Measurements from ENCODE around the gene TCHHL1.

TCHHL1 gene

DNA sequence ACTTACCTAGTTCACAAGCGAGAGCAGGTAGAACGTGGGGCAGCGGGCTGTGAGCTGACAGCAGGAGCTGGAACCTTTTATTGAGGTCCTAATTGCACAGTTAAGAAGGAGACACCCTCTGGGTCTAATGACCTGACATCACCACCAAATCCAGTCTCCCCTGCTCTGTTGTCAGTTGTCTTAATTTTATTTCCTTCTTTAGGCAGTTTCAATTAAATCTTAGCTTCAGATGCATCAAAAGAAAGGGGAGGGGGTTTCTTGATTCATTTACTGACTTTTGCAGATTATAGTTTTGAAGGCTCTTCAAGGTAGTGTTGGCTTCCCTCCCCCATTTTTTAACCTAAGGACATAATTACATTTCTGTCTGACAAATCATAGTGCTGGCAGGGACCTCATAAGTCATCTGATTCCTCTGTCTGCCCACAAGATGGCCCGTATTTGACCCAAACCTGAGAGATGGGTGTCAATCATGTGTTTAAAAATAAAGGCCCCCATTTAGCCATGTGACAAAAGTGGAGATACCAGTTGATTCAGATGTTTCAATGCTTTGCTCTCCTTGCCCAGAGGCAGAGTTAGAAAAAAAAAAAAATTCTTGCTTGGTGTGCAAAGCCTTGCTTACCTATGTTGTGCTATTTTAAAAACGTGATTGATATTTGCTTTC is at the start of gene TCHHL1:
TCHHL1 (minus strand) TSS at position 51 of the 661 bp plus-strand sequence. CDS start 921 bp downstream, outside the sequence.
- Mint-ChIP-seq H3K27me3 (peaks cover 9% of the 10 kb centered on the region), H3K4me3 (no peak within 1 kb of the TSS), H3K9me3 (peaks cover 2% of the 10 kb centered on the region), H3K36me3 (peaks cover 1% of the 10 kb centered on the region), H3K27ac (no peak within 1 kb of the TSS), H3K4me1 (no peaks in the 10 kb centered on the region)
- DNase-seq, result no peak
- CTCF ChIA-PET, result interaction anchor here (0.6 kb wide), 1 partner anchor 8 kb away, joined by 3 read pairs; no protein-coding TSS in a partner anchor

DNA sequence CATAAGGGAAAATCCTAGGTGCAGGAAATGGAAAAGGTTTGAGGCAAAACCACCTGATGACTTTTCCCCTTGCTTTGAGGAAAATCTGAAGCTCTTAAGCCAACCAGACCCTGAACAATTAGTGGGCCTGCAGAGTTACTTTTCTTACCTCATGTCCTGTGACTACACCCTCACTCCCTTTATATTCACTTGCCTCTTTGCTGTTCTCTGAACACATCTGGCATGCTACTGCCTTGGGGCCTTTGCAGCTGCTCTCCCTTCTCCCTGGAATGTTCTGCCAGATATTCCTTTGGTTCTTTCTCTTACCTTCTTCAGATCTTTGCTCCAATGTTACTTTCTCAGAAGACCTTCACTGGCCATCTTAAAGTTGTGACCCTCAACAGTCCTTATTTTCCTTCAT is 48.4 kb upstream of the TCHHL1 start:
- CTCF ChIA-PET, result interaction anchor here (1.8 to 2.0 kb wide), 2 partner anchors 48 to 84 kb away, joined by 6 to 8 read pairs; no protein-coding TSS in a partner anchor
- H3K27me3 Mint-ChIP-seq, result peaks cover 20% of the 10 kb centered on the region
- no peaks in the 10 kb centered on the region for H3K36me3 Mint-ChIP-seq
- H3K27ac Mint-ChIP-seq, result no peak overlapping the region
- no peak overlapping the region for H3K4me3 Mint-ChIP-seq
- no peaks in the 10 kb centered on the region for H3K4me1 Mint-ChIP-seq
- no peak for DNase-seq
- H3K9me3 Mint-ChIP-seq, result no peaks in the 10 kb centered on the region

DNA sequence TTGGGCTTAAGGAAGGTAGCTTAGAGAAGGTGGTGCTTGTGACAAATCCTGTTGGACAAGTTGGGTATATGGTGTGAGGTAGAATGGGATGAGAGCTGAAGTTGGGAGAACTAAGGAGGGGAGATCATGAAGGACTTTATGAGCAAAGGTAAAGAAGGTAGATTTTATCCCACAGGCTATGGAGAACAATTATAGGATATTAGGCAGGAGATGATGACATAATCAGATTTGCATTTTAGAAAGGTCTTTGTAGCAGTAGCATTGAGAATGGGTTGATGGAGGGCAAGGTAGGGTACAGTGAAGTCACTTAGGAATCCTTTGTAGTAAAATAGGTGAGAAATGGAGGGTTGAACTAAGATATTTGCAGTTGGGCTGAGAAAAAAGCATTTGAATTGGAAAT is 41.3 kb upstream of the TCHHL1 start:
- Mint-ChIP-seq H3K27me3 (peaks cover 44% of the 10 kb centered on the region), H3K9me3 (no peaks in the 10 kb centered on the region), H3K4me1 (peaks cover 5% of the 10 kb centered on the region), H3K27ac (no peak overlapping the region), H3K4me3 (no peak overlapping the region), H3K36me3 (no peaks in the 10 kb centered on the region)
- CTCF ChIA-PET, result no interaction called here
- DNase-seq, result no peak

DNA sequence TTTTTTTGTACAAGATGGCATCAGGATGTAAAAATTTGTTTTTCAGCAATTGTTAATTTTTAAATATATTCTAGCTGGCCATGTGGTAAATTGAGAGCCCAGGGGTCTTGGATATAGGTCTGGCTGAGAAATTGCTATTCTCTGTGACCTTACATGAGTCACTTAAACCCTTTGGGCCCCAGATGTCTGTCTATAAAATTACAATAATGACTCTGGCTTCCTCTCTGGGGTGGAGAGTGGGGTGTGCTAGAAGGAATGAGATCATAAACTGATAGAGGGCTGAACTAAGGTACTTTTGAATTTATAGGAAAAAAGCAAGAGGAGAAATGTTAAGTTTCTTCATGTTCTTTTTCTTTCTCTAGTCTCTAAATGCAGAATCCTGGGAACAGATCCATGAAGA is 38.8 kb upstream of the TCHHL1 start:
- H3K9me3 Mint-ChIP-seq, result no peaks in the 10 kb centered on the region
- peaks cover 57% of the 10 kb centered on the region for H3K27me3 Mint-ChIP-seq
- DNase-seq, result no peak
- no peak overlapping the region for H3K4me3 Mint-ChIP-seq
- no peak overlapping the region for H3K27ac Mint-ChIP-seq
- CTCF ChIA-PET, result no interaction called here
- H3K4me1 Mint-ChIP-seq, result peaks cover 5% of the 10 kb centered on the region
- H3K36me3 Mint-ChIP-seq, result no peaks in the 10 kb centered on the region

DNA sequence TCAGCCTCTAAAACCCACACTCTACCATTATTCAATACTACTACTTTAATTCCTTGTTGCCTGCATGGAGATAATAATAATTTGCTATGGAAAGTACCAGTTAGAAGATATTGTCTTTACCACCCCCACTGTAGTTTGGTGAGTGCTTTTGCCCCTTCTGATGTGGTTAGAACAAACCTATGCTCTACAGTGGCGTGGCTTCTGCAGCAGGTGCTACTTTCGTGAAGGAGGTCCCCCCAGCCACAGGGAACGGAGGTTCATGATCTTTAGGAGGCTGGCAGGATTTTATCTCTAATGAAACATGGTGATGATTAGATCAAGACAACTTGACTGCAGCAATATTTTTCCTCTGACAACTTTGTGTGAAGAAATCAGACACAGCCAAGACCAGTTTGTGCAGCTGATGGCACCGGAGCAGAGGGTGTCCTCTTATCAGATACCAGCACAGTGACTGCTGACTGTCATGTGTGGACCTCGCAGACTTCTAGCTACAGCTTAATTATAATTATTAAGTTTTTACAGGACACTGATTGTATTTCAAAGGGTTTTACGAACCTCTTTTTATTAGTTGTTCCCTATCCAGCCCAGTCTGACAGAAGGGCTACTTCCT is 37.1 kb upstream of the TCHHL1 start:
- CTCF ChIA-PET, result no interaction called here
- no peak for DNase-seq
- peaks cover 5% of the 10 kb centered on the region for H3K4me1 Mint-ChIP-seq
- H3K4me3 Mint-ChIP-seq, result no peak overlapping the region
- no peaks in the 10 kb centered on the region for H3K36me3 Mint-ChIP-seq
- peaks cover 58% of the 10 kb centered on the region for H3K27me3 Mint-ChIP-seq
- H3K27ac Mint-ChIP-seq, result no peak overlapping the region
- no peaks in the 10 kb centered on the region for H3K9me3 Mint-ChIP-seq

DNA sequence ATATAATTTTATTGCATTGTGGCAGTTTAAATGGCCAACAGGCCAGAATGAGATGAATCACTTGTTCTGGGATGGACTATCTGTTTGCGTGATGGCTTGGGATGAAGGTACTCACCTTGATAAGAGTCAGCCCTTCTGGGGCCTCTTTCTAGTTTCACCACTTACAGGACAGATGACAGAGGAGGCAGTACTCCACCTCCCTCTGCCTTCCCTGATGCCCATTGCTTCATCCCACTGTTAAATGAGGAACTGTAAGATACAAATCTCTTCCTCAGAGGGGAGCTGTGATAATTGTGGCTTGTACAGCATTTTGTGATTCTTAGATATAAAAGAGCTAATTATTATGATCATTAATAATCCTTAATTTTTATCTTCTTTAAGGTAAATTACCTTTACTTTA is 30.1 kb upstream of the TCHHL1 start:
- Mint-ChIP-seq H3K36me3 (no peaks in the 10 kb centered on the region), H3K4me1 (no peaks in the 10 kb centered on the region), H3K27ac (no peak overlapping the region), H3K27me3 (peaks cover 58% of the 10 kb centered on the region), H3K9me3 (no peaks in the 10 kb centered on the region), H3K4me3 (no peak overlapping the region)
- CTCF ChIA-PET, result no interaction called here
- DNase-seq, result no peak

DNA sequence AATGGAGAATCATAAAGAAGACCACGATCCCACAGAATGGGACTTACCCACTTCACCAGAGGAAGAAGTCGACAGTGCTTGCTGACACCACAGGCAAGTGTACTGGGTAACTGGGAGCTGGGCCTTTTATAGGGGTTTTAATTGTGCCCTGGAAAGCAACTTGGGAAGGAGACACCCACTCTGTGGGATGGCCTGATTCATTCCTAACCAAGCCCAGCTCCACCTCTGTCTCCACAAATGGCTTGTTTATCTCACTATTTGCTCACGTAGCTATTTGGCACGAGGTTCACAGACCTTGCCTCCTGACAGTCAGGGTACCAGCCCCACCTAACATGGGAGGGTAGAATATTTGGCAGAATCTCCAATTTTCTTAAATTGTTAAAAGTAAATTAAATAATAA is 26.5 kb upstream of the TCHHL1 start, which contains the start of gene TCHH:
TCHH (minus strand) TSS at position 101 of the 400 bp plus-strand sequence. CDS start 1,364 bp downstream, outside the sequence.
- Mint-ChIP-seq H3K36me3 (no peaks in the 10 kb centered on the region), H3K4me3 (no peak within 1 kb of the TSS), H3K27ac (no peak within 1 kb of the TSS), H3K4me1 (no peaks in the 10 kb centered on the region), H3K9me3 (peaks cover 3% of the 10 kb centered on the region), H3K27me3 (peaks cover 47% of the 10 kb centered on the region)
- CTCF ChIA-PET, result interaction anchor here (0.8 to 1.2 kb wide), 2 partner anchors 65 to 69 kb away, joined by 3 read pairs; no protein-coding TSS in a partner anchor
- no peak for DNase-seq

DNA sequence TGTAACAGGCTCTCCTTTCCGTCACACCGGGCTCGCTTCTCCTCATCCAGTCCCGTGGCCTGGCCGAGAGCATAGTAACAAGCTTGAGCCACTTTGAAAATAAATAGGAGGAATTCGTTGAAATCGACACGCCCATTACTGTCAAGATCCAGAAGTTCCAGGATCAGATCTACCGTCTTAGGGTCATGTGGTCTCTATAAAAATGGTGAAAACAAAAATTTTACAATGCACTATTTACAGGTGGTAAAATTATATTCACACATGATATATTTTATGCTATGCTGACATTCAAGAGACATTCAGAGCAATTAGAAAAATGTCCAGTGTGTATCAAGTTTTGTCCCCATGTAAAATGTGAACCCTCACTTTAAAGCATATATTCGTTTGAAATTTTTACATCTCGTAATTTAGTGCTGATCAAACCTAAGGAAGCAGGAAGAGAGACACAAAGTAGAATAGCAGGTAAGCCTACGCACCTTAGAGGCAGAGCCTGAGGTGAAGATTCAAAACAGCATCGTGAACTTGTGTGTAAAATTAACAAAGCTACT is 24.1 kb upstream of the TCHHL1 start:
- Mint-ChIP-seq H3K4me3 (no peak overlapping the region), H3K9me3 (peaks cover 7% of the 10 kb centered on the region), H3K36me3 (no peaks in the 10 kb centered on the region), H3K4me1 (peaks cover 4% of the 10 kb centered on the region), H3K27me3 (peaks cover 35% of the 10 kb centered on the region), H3K27ac (no peak overlapping the region)
- CTCF ChIA-PET, result interaction anchor here (1.7 to 6.4 kb wide), 3 partner anchors 60 to 76 kb away, joined by 4 to 46 read pairs (median 19); no protein-coding TSS in a partner anchor
- DNase-seq, result no peak

DNA sequence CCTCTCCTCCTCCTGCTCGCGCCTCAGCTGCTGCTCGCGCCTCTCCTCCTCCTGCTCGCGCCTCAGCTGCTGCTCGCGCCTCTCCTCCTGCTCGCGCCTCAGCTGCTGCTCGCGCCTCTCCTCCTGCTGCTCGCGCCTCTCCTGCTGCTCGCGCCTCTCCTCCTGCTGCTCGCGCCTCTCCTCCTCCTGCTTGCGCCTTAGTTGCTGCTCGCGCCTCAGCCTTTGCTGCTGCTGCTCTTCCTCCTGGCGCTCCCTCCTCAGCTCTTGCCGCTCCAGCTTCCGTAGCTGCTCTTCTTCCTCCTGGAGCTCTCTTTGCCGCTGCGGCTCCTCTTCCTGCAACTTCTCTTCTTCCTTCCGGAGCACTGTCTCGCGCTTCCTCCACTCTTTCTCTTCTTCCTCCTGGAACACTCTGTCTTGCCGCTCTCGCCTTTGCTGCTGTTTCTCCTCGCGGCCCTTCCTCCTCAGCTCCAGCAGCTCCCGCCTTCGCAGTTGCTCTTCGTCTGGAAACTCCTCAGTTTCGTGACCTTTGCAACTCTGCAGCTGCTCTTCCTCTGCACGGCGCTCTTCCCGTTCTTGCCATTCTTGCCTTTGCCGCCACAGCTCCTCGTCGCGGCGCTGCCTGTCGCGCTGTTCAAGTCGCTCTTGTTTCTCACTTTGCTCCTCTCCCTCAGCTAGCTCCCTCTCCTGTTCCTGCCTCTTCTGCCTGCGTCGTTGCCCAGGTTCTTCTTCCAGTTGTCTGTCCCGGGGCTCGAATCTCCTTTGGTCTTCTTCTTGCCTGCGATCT is 23.4 kb upstream of the TCHHL1 start:
- Mint-ChIP-seq H3K4me1 (peaks cover 5% of the 10 kb centered on the region), H3K9me3 (peaks cover 7% of the 10 kb centered on the region), H3K27me3 (peaks cover 34% of the 10 kb centered on the region), H3K27ac (no peak overlapping the region), H3K36me3 (peaks cover 3% of the 10 kb centered on the region), H3K4me3 (no peak overlapping the region)
- DNase-seq, result peak; percentile 32
- CTCF ChIA-PET, result interaction anchor here (1.0 to 6.4 kb wide), 5 partner anchors 55 to 77 kb away, joined by 3 to 46 read pairs (median 3); no protein-coding TSS in a partner anchor

DNA sequence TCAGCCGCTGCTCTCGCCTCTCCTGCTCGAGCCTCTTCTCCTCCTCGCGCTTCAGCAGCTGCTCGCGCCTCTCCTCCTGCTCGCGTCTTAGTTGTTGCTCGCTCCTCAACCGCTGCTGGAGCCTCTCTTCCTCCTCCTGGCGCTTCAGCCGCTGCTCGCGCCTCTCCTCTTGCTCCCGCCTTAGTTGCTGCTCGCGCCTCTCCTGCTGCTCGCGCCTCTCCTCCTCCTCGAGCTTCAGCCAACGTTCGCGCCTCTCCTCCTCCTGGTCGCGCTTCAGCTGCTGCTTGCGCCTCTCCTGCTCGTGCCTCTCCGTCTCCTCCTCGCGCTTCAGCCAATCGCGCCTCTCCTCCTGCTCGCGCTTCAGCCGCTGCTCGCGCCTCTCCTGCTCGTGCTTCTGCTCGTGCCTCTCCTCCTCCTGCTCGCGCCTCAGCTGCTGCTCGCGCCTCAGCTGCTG is 22.7 kb upstream of the TCHHL1 start:
- Mint-ChIP-seq H3K27ac (no peak overlapping the region), H3K9me3 (peaks cover 7% of the 10 kb centered on the region), H3K4me3 (no peak overlapping the region), H3K36me3 (peaks cover 3% of the 10 kb centered on the region), H3K4me1 (peaks cover 5% of the 10 kb centered on the region), H3K27me3 (peaks cover 26% of the 10 kb centered on the region)
- peak; percentile 49 for DNase-seq
- CTCF ChIA-PET, result interaction anchor here (1.0 to 6.4 kb wide), 6 partner anchors 56 to 77 kb away, joined by 3 to 46 read pairs (median 6); no protein-coding TSS in a partner anchor

DNA sequence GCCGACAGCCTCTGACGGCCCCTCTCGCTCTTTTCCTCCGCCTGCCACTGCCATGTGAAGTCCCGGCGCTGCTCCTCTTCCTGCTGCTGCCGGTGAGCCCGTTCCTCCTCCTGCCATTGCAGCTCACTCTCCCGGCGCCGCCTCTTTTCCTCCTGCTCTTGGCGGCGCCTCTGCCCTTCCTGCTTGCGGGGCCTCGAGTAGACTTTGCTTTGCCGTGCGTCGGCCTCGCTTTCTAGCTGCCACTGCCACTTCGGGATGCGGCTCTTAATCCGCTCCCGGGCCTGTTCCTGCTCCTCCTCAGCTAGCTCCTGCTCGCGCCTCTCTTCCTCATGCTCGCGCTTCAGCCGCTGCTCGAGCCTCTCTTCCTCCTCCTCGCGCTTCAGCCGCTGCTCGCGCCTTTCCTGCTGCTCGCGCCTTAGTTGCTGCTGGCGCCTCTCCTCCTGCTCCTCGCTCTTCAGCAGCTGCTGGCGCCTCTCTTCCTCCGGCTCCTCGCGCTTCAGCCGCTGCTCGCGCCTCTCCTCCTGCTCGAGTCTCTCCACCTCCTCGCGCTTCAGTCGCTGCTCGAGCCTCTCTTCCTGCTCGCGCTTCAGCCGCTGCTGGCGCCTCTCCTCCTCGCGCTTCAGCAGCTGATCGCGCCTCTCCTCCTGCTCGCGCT is 22.1 kb upstream of the TCHHL1 start:
- CTCF ChIA-PET, result interaction anchor here (0.7 to 6.4 kb wide), 5 partner anchors 38 to 78 kb away, joined by 3 to 46 read pairs (median 8); no protein-coding TSS in a partner anchor
- H3K36me3 Mint-ChIP-seq, result peaks cover 3% of the 10 kb centered on the region
- no peak overlapping the region for H3K27ac Mint-ChIP-seq
- peaks cover 7% of the 10 kb centered on the region for H3K9me3 Mint-ChIP-seq
- peaks cover 5% of the 10 kb centered on the region for H3K4me1 Mint-ChIP-seq
- H3K27me3 Mint-ChIP-seq, result peaks cover 23% of the 10 kb centered on the region
- no peak overlapping the region for H3K4me3 Mint-ChIP-seq
- DNase-seq, result peak; percentile 52

DNA sequence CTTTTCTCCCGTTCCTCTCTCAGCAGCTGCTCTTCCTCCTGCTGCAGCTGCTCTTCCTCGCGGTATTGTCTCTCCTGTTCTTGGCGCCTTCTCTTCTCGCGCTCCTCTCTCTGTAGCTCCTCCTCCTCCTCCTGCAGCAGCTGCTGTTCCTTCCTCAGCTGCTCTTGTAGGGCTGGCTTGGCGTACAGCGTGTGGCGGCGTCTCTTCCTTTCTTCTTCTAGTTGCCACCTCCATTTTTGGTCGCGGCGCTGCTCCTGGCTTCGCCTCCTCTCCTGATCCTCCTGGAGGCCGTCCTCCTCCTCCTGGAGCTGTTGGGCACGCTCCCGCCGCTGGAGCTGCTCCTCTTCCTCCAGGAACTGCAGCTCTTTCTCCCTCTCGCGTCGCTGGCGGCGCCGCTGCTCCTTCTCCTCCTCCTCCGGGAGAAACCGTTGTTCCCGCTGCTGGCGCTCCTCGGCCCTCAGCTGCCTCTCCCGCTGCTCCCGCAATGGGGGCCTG is 21.5 kb upstream of the TCHHL1 start:
- peaks cover 5% of the 10 kb centered on the region for H3K4me1 Mint-ChIP-seq
- H3K4me3 Mint-ChIP-seq, result no peak overlapping the region
- H3K27me3 Mint-ChIP-seq, result peaks cover 22% of the 10 kb centered on the region
- DNase-seq, result peak; percentile 42
- peaks cover 3% of the 10 kb centered on the region for H3K36me3 Mint-ChIP-seq
- H3K27ac Mint-ChIP-seq, result no peak overlapping the region
- peaks cover 7% of the 10 kb centered on the region for H3K9me3 Mint-ChIP-seq
- CTCF ChIA-PET, result interaction anchor here (0.6 to 6.4 kb wide), 6 partner anchors 39 to 348 kb away, joined by 3 to 46 read pairs (median 6); no protein-coding TSS in a partner anchor

DNA sequence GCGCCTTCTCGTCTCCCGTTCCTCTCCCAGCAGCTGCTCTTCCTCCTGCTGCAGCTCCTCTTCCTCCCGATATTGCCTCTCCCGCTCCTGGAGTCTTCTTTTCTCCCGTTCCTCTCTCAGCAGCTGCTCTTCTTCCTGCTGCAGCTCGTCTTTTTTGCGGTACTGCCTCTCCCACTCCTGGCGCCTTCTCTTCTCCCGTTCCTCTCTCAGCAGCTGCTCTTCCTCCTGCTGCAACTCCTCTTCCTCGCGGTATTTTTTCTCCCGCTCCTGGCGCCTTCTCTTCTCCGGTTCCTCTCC is 21.1 kb upstream of the TCHHL1 start:
- H3K4me3 Mint-ChIP-seq, result no peak overlapping the region
- DNase-seq, result no peak
- no peak overlapping the region for H3K27ac Mint-ChIP-seq
- H3K27me3 Mint-ChIP-seq, result peaks cover 22% of the 10 kb centered on the region
- CTCF ChIA-PET, result interaction anchor here (0.6 to 6.4 kb wide), 5 partner anchors 57 to 348 kb away, joined by 3 to 46 read pairs (median 8); no protein-coding TSS in a partner anchor
- H3K36me3 Mint-ChIP-seq, result peaks cover 3% of the 10 kb centered on the region
- peaks cover 5% of the 10 kb centered on the region for H3K4me1 Mint-ChIP-seq
- H3K9me3 Mint-ChIP-seq, result peaks cover 7% of the 10 kb centered on the region

Data from activated naive CD4-positive, alpha-beta T cell treated with anti-CD3 and anti-CD28 coated beads, Interleukin-2, amount 10 ng/mL, durations not matched to agents 7 days and 5 days (primary cell).